ENCODE results near the gene PPP6R3.

Gene PPP6R3

GRCh38 chr11:68497761-68498160 lies 37.2 kb downstream of the PPP6R3 start:
- no peak for DNase-seq (ENCODE audit: low read depth)

DNA sequence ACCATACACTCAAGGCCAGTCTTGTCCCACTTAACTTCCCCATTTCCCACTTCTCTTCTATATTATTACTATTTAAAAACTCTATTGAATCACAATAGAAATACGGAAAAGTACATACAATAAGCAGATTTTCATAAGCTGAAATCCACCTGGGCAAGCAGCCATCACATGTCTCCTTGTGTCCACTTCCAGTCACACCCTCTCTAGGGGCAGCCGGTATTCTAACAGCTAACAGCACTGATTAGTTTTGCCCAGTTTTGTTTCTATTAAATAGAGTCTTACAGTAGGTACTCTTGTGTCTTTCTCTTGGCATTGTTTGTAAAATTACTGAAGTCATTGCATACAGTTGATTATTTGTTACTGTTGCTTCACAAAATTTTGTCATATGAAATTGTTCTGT lies 37.8 kb downstream of the PPP6R3 start:
- no peak for DNase-seq (ENCODE audit: low read depth)

DNA sequence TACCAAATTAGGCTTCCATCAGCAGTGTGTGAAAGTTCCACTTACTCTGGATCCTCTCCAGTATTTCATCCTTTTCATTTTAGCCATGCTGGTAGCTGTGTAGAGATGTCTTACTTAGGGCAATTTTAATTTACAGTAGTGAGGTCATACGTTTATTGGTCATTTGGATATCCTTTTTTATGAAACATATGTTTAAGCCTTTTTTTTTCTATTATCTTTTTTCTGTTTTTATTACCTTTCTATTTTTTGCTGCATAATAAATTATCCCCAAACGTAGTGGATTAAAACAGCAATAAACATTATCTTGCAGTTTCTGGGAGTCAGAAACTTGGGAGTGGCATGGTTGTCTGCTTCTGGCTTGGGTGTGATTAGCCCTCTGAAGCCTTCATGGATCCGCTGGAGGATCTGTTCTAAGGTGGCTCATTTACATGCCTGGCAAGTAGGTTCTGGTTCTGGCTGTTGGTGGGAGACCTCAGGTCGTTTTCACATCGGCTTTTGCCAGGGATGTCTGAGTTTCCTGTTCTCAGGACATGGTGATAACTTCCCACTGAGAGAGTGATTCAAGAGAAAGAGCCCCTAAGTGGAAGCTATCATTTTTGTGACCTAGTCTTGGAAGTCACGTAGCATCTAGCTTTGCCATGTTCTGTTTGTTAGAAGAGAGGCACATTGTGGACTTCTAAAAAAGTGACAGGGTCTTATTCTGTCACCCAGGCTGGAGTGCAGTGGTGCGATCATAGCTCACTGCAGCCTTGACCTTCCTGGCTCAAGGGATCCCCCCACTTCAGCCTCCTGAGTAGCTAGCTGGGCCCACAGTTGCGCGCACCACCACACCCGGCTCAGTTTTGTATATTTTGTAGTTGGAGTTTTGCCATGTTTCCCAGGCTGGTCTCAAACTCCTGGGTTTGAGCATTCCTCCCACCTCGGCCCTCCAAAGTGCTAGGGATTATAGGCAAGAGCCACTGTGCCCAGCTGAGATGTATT lies 38.6 kb downstream of the PPP6R3 start:
- no peak for DNase-seq (ENCODE audit: low read depth)

DNA sequence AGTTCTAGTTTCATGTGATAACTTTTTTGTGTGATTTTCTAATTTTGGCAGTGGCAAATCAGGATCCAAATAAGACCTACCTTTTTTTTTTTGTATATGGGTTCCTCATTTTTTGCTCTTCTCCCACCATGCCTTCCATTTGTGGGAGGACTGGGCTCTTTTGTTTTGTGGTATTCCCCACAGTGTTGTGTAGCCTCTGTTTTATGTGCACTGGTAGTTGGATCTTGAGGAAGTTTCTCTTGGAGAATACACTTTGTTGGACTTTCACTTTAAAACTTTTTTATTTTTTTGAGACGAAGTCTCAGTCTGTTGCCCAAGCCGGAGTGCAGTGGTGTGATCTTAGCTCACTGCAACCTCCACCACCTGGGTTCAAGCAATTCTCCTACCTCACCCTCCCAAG lies 39.7 kb downstream of the PPP6R3 start:
- DNase-seq (ENCODE audit: low read depth) = no peak

DNA sequence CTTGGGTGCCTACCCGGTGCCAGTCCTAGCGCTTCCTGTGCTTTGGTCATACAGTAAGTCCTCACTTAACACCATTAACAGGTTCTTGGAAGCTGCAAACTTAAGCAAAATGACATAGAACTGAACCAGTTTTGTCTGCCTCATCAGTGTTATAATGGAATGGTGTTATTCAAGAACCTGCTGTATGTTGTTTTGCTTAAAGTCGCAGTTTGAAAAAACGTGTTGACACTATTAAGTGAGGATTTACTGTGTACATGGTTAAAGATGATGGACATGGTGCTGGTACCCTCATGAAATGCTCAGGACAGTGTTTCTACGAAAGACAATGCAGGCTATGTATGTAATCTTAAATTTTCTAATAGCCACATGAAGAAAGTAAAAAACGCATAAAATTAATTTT lies 41.3 kb downstream of the PPP6R3 start:
- DNase-seq (ENCODE audit: low read depth) = no peak

GRCh38 chr11:68503251-68503687 lies 42.7 kb downstream of the PPP6R3 start:
- no peak for DNase-seq (ENCODE audit: low read depth)

DNA sequence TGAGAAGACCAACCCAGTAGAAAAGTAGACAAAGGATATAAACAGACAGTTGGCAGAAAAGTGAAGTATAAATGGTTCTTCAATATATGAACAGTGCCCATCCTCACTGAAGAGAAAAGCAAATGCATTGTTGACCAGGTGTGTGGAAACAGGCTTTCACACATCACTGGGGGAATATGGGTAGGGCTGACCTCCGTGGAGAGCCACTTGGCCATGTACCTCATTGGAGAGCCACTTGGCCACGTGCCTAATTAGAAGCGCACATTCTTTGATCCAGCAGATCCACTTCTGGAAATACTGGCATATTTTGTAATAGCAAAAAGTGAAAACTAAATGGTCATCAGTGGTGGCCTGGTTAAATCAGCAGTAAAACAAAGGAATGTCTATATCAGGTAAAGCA lies 43.2 kb downstream of the PPP6R3 start:
- DNase-seq (ENCODE audit: low read depth) = no peak

DNA sequence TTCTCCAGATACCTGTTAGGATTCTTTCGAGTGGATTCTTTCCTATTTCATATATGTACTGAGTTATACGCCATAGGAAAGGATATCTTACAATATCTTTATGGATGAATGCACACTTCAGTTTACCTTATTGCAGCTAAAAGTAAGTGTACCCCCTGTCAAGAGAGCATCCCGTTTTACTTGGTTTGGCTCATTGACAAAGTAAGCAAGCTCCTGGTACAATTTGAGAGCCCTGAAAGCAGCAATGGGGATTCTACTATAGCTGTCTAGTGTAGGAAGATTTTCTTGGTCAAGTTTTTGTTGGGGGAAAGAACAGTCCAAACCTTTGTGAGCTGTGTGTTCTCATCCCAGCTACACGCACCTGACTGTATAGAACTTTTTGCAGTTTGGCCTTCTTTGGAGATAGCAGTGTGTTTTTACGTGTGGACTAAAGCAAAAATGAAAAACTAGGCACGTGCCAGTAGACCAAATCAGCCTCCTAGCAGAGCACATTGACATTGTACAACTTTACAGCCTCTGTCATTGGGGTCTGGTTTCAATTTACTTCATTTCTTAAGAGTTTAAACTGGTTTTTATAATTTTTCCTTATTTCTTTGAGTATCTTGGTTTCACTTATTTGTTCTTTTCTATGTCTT lies 44.0 kb downstream of the PPP6R3 start:
- no peak for DNase-seq (ENCODE audit: low read depth)

DNA sequence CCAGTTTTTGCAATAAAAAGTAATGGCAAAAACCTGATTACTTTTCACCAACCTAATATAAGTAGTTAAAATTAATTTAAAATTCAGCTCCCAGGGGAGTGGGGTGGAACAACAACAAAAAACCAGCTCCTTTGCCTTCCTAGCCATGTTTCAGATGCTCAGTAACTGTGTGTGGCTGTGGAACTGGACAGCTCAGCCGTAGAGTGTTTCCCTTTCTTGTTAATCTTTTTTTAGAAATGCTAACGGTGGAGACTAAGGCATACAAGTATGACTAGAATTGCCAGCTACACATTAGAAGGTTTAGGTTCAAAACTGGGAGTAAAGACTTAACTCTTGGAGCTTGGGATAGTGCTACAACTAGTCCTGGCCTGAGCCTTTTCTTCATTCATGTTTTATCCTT lies 45.0 kb downstream of the PPP6R3 start:
- no peak for DNase-seq (ENCODE audit: low read depth)

DNA sequence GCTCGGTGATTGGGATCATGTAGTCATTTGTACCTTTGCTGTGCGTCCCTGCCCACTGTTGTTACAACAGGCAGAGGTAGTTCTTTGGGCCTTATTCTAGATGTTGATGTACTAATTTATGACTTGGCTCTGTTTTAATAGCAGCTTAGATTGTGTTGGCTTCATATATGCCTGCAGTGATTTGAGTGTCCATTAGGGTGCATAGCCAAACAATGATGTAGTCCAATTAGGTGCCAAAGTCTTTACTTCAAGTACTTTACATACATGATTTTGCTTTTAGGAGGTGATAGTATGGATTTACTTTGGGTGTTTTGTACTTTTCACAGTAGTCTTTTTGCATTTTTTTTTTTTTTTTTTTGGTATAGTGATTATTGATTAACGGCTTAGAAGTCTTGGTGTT lies 46.4 kb downstream of the PPP6R3 start:
- DNase-seq (ENCODE audit: low read depth) = no peak

- no peak for DNase-seq (ENCODE audit: low read depth)
Measured at GRCh38 chr11:68508425-68508824, 47.9 kb downstream of the PPP6R3 start.

DNA sequence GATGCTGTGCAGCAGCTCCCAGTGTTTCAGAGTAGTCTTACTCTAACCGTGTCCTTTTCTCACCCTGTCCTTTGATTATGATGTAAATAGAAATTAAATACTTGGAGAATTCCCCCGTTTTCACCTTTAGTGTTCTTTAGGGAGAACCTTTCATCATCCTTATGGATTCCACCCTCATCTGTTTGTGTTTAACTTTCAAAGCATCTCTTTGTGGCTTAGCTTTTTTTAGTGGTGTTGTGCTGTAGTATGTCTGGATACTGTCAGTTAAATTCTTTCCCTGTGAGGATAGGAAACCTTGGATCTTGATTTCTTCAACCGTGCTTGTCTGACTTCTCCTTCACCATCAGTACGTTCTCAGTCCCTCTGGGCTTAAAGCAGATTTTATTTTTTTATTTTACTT lies 48.5 kb downstream of the PPP6R3 start:
- no peak for DNase-seq (ENCODE audit: low read depth)

- no peak for DNase-seq (ENCODE audit: low read depth)
Measured at GRCh38 chr11:68513930-68514487, 53.5 kb downstream of the PPP6R3 start.

- no peak for DNase-seq (ENCODE audit: low read depth)
Measured at GRCh38 chr11:68517121-68517741, 56.7 kb downstream of the PPP6R3 start.

DNA sequence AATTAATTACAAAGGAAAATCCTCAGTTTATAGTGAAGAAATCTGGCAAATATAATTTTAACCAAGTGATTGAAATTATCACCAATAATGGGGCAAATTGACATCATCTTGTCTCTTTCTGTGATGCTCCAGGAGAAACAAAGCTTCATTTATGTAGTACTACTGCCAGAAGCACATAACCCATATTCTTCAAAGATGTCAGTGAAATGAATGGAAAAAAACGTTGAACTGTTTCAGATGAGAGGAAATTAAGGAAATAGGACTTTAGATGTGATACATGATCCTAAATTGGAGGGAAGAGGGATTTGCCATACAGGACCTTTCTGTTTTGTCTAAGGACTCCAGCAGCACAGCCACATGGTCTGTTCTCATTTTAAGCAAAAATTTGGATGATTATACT lies 57.6 kb downstream of the PPP6R3 start:
- no peak for DNase-seq (ENCODE audit: low read depth)

GRCh38 chr11:68521969-68522652 lies 61.6 kb downstream of the PPP6R3 start:
- DNase-seq (ENCODE audit: low read depth) = no peak

- DNase-seq (ENCODE audit: low read depth) = no peak
Measured at GRCh38 chr11:68523033-68523432, 62.5 kb downstream of the PPP6R3 start.

- DNase-seq (ENCODE audit: low read depth) = no peak
Measured at GRCh38 chr11:68523743-68524142, 63.2 kb downstream of the PPP6R3 start.

DNA sequence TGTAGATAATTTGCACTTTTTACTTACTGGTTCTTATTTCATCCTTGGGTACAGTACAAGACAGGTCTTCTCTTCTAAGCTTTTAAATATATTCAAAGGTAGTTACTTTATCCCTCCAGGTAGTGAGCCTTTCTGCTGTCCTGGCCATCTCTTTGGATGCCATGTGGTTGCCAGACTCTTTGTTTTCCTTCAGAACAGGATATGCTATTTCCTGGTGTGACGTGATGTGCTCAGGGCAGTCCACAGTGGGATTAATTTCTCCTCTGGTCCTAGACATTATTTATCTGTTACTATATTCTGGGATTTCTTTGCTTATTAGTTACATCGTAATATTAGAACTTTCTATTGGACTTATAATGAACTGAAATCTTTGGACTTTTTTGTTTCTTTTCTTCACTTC lies 63.7 kb downstream of the PPP6R3 start:
- DNase-seq (ENCODE audit: low read depth) = no peak

DNA sequence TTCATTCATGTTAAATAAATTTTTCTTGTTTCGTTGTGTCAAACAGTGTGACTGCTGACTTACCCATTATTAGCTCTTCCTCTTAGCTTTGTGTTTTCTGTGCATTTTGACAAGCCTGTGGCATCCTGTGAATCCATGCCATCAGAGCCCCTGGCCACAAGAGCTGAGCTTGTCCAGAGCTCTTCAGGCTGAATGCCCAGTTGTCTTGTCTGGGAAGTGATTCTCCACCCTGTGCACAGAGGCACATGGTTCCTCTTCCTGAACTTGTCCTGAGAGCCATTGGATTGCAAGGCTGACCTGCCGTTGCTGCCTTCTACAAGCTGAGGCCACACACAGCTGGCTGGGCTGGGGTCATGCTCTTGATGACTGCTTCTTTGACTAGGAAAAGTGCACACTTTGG lies 64.1 kb downstream of the PPP6R3 start:
- DNase-seq (ENCODE audit: low read depth) = no peak

GRCh38 chr11:68525336-68525735 lies 64.8 kb downstream of the PPP6R3 start:
- DNase-seq (ENCODE audit: low read depth) = no peak

DNA sequence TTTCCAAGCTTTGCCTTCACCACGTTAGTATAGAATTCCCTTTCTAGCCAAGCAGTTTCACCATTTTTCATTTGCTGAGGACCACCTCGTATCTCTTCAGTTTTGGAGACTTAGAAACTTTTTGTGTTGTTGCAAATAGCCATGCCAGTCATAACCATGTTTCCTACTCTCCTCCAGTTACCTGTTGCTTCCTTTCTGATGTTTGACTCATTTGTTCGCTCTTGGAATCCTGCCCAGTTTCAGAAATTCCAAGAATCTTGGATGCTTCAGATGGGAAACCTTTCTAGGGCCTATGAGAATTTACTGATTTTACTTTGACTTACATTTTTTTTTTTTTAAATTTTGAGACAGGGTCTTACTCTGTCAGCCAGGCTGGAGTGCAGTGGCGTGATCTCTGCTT lies 65.4 kb downstream of the PPP6R3 start:
- DNase-seq (ENCODE audit: low read depth) = no peak
